HCT116 (cell line): ENCODE data around the gene IFI16. TPM values are rescaled to one million over a fixed set of nuclear protein-coding genes. Genes with fewer than 3 reads are reported as not detected.

Experiments used
- ATAC-seq: fragments of 200-7000 bp; cut with Tn5 transposase; 2 replicates; pipeline ENCODE4 v1.9.1; 2020; ENCODE audit warnings: mild to moderate bottlenecking, moderate library complexity
- BruUV-seq: library from RNA; stranded (reverse); fragments of 400-500 nt; replicated peaks from 2 replicates; lab custom pipeline; 2021; lab: Mats Ljungman, UMichigan
- CTCF ChIA-PET: fragments of 300-600 bp; sonication (Branson Sonifier 250); formaldehyde crosslinking; loops from one replicate; lab custom pipeline; 2021; ENCODE audit warnings: antibody characterized with exemption; lab: Charles Lee
- POLR2A ChIA-PET: fragments of 300-600, 350-600 bp; sonication (Branson Sonifier 250); formaldehyde crosslinking; loops from one replicate; lab custom pipeline; 2021; ENCODE audit warnings: antibody characterized with exemption; lab: Charles Lee
- RAD21 ChIA-PET, 2 experiments: fragments of 300-600 bp; sonication (Branson Sonifier 250); formaldehyde crosslinking; loops; one replicate each; lab custom pipeline; 2023; ENCODE audit warnings: low total read pairs in 2 of 2; ENCODE audit not compliant: uncharacterized antibody in 2 of 2, unreplicated experiment in 2 of 2, low non-redundant PET in 1 of 2; lab: Charles Lee
- DNase-seq: peaks from one replicate; pipeline ENCODE4 v3.0.0-alpha.2; 2010; ENCODE audit warnings: low read depth, low spot score
- H2AFZ ChIP-seq: fragments of 200-600 bp; shearing (Covaris generic), sonication (generic); 2 replicates; pipeline ENCODE4 v1.6.1; 2017; ENCODE audit warnings: low read depth, mixed run types, mixed read lengths, antibody characterized with exemption, low read length; ENCODE audit not compliant: poor library complexity, severe bottlenecking
- H3K27ac ChIP-seq: 2 replicates; pipeline ENCODE4 v1.5.1; 2012; ENCODE audit warnings: low read depth, low read length
- H3K27me3 ChIP-seq: fragments of 200-600 bp; sonication (generic); 2 replicates; pipeline ENCODE4 v1.6.1; 2016; ENCODE audit warnings: mixed run types, low read length, mixed read lengths; ENCODE audit not compliant: insufficient read depth
- H3K36me3 ChIP-seq, 2 experiments: fragments of 200-500 bp in 1 of 2; fragments of 200-600 bp in 1 of 2; sonication (Bioruptor generic) in 1 of 2; sonication (generic) in 1 of 2; 2 replicates each; pipeline versions ENCODE4 v1.5.1 to v1.6.1; 2014 to 2016; ENCODE audit warnings: low read length in 2 of 2, inconsistent platforms in 1 of 2, mixed read lengths in 1 of 2, mixed run types in 1 of 2; ENCODE audit not compliant: insufficient read depth in 2 of 2, control insufficient read depth in 1 of 2
- H3K4me1 ChIP-seq, 2 experiments: fragments of 200-600 bp in 1 of 2; sonication (generic) in 1 of 2; 2 replicates each; pipeline versions ENCODE4 v1.5.1 to v1.6.1; 2012 to 2017; ENCODE audit warnings: low read length in 2 of 2, inconsistent platforms in 1 of 2, mild to moderate bottlenecking in 1 of 2, mixed read lengths in 1 of 2, mixed run types in 1 of 2, moderate library complexity in 1 of 2; ENCODE audit not compliant: insufficient read depth in 2 of 2, control insufficient read depth in 1 of 2
- H3K4me2 ChIP-seq: fragments of 200-600 bp; sonication (generic); 2 replicates; pipeline ENCODE4 v1.6.1; 2017; ENCODE audit warnings: mixed run types, low read length, mixed read lengths
- H3K4me3 ChIP-seq, 2 experiments: fragments of 200-600 bp in 1 of 2; sonication (generic) in 1 of 2; replicated peaks in 1 of 2; 2 replicates each; pipeline ENCODE4 v1.5.1; 2011 to 2016; ENCODE audit warnings: low read length in 2 of 2, control low read depth in 1 of 2, low read depth in 1 of 2, mild to moderate bottlenecking in 1 of 2, mixed read lengths in 1 of 2, mixed run types in 1 of 2
- H3K79me2 ChIP-seq: fragments of 200-600 bp; sonication (generic); 2 replicates; pipeline ENCODE4 v1.6.1; 2017; ENCODE audit warnings: mild to moderate bottlenecking, mixed run types, low read length, moderate library complexity, mixed read lengths; ENCODE audit not compliant: insufficient read depth
- H3K9ac ChIP-seq: fragments of 200-600 bp; sonication (generic); 2 replicates; pipeline ENCODE4 v1.6.1; 2016; ENCODE audit warnings: low read length, mixed read lengths
- H3K9me2 ChIP-seq: fragments of 200-600 bp; sonication (generic), shearing (Covaris generic); 2 replicates; pipeline ENCODE4 v1.6.1; 2017; ENCODE audit warnings: mixed run types, mild to moderate bottlenecking, moderate library complexity; ENCODE audit not compliant: insufficient read depth
- H3K9me3 ChIP-seq, 2 experiments: fragments of 200-500 bp in 1 of 2; fragments of 200-600 bp in 1 of 2; sonication (Bioruptor generic) in 1 of 2; sonication (generic) in 1 of 2; 2 replicates each; pipeline ENCODE4 v1.6.1; 2014 to 2017; ENCODE audit warnings: low read length in 2 of 2, mixed read lengths in 2 of 2, inconsistent platforms in 1 of 2, low read depth in 1 of 2, mild to moderate bottlenecking in 1 of 2, mixed run types in 1 of 2, moderate library complexity in 1 of 2; ENCODE audit not compliant: control insufficient read depth in 1 of 2, insufficient read depth in 1 of 2
- H4K20me1 ChIP-seq: fragments of 200-600 bp; sonication (generic), shearing (Covaris generic); 2 replicates; pipeline ENCODE4 v1.6.1; 2017; ENCODE audit warnings: mixed run types, mild to moderate bottlenecking, moderate library complexity; ENCODE audit not compliant: insufficient read depth
- ATF3 ChIP-seq: IDR thresholded peaks from 2 replicates; pipeline ENCODE4 v1.6.1; 2012
- CBX3 ChIP-seq: IDR thresholded peaks from 2 replicates; pipeline ENCODE4 v1.6.1; 2012; ENCODE audit warnings: low read depth
- CTCF ChIP-seq, 3 experiments: fragments of 200-600 bp in 1 of 3; sonication (generic) in 1 of 3; IDR thresholded peaks in 2 of 3; conservative IDR thresholded peaks in 1 of 3; 2 replicates each; pipeline ENCODE4 v1.5.1; 2012 to 2017; ENCODE audit warnings: low read depth in 2 of 3, low read length in 2 of 3, antibody characterized with exemption in 1 of 3, borderline replicate concordance in 1 of 3, control low read depth in 1 of 3, mild to moderate bottlenecking in 1 of 3, mixed read lengths in 1 of 3, mixed run types in 1 of 3, moderate library complexity in 1 of 3; ENCODE audit not compliant: insufficient read depth in 1 of 3
- EGR1 ChIP-seq: IDR thresholded peaks from 2 replicates; pipeline ENCODE4 v1.6.1; 2012; ENCODE audit warnings: low read depth
- ELF1 ChIP-seq: IDR thresholded peaks from 2 replicates; pipeline ENCODE4 v1.6.1; 2012; ENCODE audit warnings: low read depth, borderline replicate concordance
- EZH2 ChIP-seq: fragments of 200-600 bp; sonication (generic); IDR thresholded peaks from 2 replicates; pipeline ENCODE4 v1.6.1; 2017; ENCODE audit warnings: antibody characterized with exemption, mixed run types
- FOSL1 ChIP-seq: IDR thresholded peaks from 2 replicates; pipeline ENCODE4 v1.6.1; 2012; ENCODE audit warnings: low read depth
- JUND ChIP-seq: IDR thresholded peaks from 2 replicates; pipeline ENCODE4 v1.6.1; 2012
- MAX ChIP-seq: IDR thresholded peaks from 2 replicates; pipeline ENCODE4 v1.6.1; 2012
- POLR2A ChIP-seq: IDR thresholded peaks from 2 replicates; pipeline ENCODE4 v1.7.0; 2011; ENCODE audit warnings: borderline replicate concordance; ENCODE audit not compliant: insufficient read depth, insufficient read length; ENCODE audit errors: extremely low read depth
- POLR2AphosphoS5 ChIP-seq: IDR thresholded peaks from 2 replicates; pipeline ENCODE4 v1.6.1; 2011; ENCODE audit warnings: mild to moderate bottlenecking, low read depth, low read length, moderate library complexity
- REST ChIP-seq: IDR thresholded peaks from 2 replicates; pipeline ENCODE4 v1.6.1; 2012; ENCODE audit warnings: low read depth
- SIN3A ChIP-seq: IDR thresholded peaks from 2 replicates; pipeline ENCODE4 v1.6.1; 2012; ENCODE audit warnings: low read depth
- SP1 ChIP-seq: IDR thresholded peaks from 2 replicates; pipeline ENCODE4 v1.6.1; 2012; ENCODE audit warnings: low read depth
- TCF7L2 ChIP-seq: IDR thresholded peaks from 2 replicates; pipeline ENCODE4 v1.7.0; 2011; ENCODE audit warnings: borderline replicate concordance, inconsistent platforms; ENCODE audit not compliant: insufficient read depth, insufficient read length; ENCODE audit errors: extremely low read depth
- YY1 ChIP-seq: IDR thresholded peaks from 2 replicates; pipeline ENCODE4 v1.6.1; 2011; ENCODE audit warnings: low read length, low read depth, moderate library complexity, mild to moderate bottlenecking; ENCODE audit not compliant: insufficient replicate concordance; ENCODE audit errors: extremely low read depth
- ZNF274 ChIP-seq: fragments of 200-500 bp; sonication (Bioruptor generic); IDR thresholded peaks from 2 replicates; pipeline ENCODE4 v1.6.1; 2014; ENCODE audit warnings: mild to moderate bottlenecking, low read depth, low read length, inconsistent platforms
- intact Hi-C: fragments of 100-400 bp; cut with micrococcal nuclease; formaldehyde crosslinking; loops from 2 replicates; pipeline ENCODE4 v1.10.0; 2022
- total RNA-seq: library from RNA; stranded (reverse); gene quantifications from one replicate; pipeline ENCODE4 v1.2.1, GENCODE V29; 2021; ENCODE audit not compliant: unreplicated experiment

The IFI16 gene
- total RNA-seq, 1 experiment from 2014 or later: 1.6 TPM

- CTCF ChIA-PET: no interaction called here
- DNase-seq (no peak), ATAC-seq (no peak)
- no peak overlapping the region for H3K9ac ChIP-seq
- no TSS peak for BruUV-seq
- peaks cover 9% of the 10 kb centered on the region for H3K27me3 ChIP-seq
- TF ChIP-seq ELF1: no peak
- TF ChIP-seq SP1: no peak
- no peak for TF ChIP-seq REST
- no peak for TF ChIP-seq CTCF (IDR thresholded peaks at IDR 0.05 in 2 of 3, conservative IDR thresholded peaks at IDR 0.05 in 1 of 3; ENCODE audit: borderline replicate concordance in 1 of 3, insufficient read depth in 1 of 3, low read depth in 2 of 3, low read length in 2 of 3)
- TF ChIP-seq MAX: no peak
- no peak for TF ChIP-seq EZH2
- TF ChIP-seq SIN3A: no peak
- TF ChIP-seq ZNF274: no peak
- TF ChIP-seq CBX3: no peak
- no peak for TF ChIP-seq YY1
- no peak for TF ChIP-seq POLR2AphosphoS5
- no peak for TF ChIP-seq FOSL1
- no peak for TF ChIP-seq ATF3
- TF ChIP-seq TCF7L2: no peak
- no peak for TF ChIP-seq JUND
- TF ChIP-seq POLR2A: no peak
- TF ChIP-seq EGR1: no peak
- no peaks in the 10 kb centered on the region for H3K79me2 ChIP-seq
- POLR2A ChIA-PET: interaction anchor here (0.5 kb wide), 1 partner anchor 527 kb away, joined by 3 read pairs; no protein-coding TSS in a partner anchor
- no peak overlapping the region for H3K27ac ChIP-seq
- no peaks in the 10 kb centered on the region for H3K9me3 ChIP-seq
- H3K4me1 ChIP-seq: no peaks in the 10 kb centered on the region
- intact Hi-C loops: no loop called here
- H4K20me1 ChIP-seq: no peaks in the 10 kb centered on the region
- no peaks in the 10 kb centered on the region for H3K36me3 ChIP-seq
- H3K4me3 ChIP-seq: no peak overlapping the region
- RAD21 ChIA-PET: no interaction called here
- H3K4me2 ChIP-seq: no peak overlapping the region
- H2AFZ ChIP-seq: no peak overlapping the region
- no peaks in the 10 kb centered on the region for H3K9me2 ChIP-seq
Observed at GRCh38 chr1:159014003-159014571, 4.4 kb downstream of the IFI16 start.
